Central memory CD4-positive, alpha-beta T cell (primary cell): ENCODE measurements around the gene TIGD4.

Experiments
- DNase-seq: peaks from one replicate; pipeline ENCODE4 v3.0.0; 2022
- total RNA-seq, 3 experiments: gene quantifications; one replicate each; lab custom pipeline; 2026; lab: John Stamatoyannopoulos, UW

Gene TIGD4
- 0.65 to 1.2 (median 0.81) reads per million in 3 experiments for total RNA-seq

- peak; percentile 93 for DNase-seq
Measured at GRCh38 chr4:152779513-152780266, at the start of gene TIGD4, which contains the start of gene ARFIP1. Gene TIGD4 (minus strand): TSS chr4:152779730. CDS start chr4:152771004, 8,726 bp downstream. Gene ARFIP1 (plus strand): TSS chr4:152779954. CDS start chr4:152829634, 49,680 bp downstream.

GRCh38 chr4:152828122-152828521 is 48.6 kb upstream of the TIGD4 start:
- no peak for DNase-seq

GRCh38 chr4:152825336-152825735 is 45.8 kb upstream of the TIGD4 start:
- no peak for DNase-seq

DNA sequence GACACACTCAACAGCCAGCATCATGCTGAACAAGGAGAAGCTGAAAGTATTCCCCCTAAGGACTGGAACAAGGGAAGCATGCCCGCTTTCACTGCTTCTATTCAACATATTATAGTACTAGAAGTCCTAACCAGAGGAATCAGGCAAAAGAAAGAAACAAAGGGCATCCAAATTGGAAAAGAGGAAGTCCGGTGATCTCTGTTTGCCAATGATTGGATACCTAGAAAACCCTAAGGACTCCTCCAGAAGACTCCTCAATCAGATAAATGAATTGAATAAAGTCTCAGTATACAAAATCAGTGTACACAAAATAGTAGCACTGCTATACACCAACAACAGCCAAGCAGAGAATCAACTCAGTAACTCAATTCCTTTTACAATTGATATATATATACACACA is 45.0 kb upstream of the TIGD4 start:
- no peak for DNase-seq

DNA sequence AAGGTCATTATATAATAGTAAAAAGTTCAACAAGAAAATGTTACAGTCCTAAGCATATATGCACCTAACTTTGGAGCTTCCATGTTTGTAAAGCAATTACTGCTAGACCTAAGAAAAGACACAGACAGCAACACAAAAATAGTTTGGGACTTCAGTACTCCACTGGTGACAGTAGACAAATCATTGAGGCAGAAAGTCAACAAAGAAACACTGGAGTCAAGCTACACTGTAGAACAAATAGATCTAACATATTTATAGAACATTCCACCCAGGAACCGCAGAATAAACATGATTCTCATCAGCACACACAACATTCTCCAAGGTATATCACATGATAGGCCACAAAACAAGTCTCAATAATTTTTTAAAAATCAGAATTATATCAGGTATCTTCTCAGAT is 42.8 kb upstream of the TIGD4 start:
- DNase-seq = no peak

DNA sequence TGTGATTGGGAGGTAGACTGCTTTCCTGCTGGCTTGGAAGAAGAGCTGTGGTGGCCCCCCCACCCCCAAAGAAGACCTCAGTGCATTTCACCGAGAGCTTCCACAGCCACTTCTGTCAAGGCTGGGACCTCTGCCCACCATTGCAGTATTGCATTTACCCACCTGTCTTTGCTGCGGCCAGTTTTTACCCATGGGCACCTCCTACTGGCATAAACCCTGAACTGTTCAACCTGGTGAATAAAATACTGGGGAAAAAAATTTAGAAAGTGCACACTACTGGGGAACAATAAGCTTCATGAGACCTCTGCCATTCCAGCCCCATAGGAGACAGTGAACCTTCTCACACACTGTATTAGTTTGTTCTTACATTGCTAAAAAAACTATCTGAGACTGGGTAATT is 40.5 kb upstream of the TIGD4 start:
- no peak for DNase-seq

DNA sequence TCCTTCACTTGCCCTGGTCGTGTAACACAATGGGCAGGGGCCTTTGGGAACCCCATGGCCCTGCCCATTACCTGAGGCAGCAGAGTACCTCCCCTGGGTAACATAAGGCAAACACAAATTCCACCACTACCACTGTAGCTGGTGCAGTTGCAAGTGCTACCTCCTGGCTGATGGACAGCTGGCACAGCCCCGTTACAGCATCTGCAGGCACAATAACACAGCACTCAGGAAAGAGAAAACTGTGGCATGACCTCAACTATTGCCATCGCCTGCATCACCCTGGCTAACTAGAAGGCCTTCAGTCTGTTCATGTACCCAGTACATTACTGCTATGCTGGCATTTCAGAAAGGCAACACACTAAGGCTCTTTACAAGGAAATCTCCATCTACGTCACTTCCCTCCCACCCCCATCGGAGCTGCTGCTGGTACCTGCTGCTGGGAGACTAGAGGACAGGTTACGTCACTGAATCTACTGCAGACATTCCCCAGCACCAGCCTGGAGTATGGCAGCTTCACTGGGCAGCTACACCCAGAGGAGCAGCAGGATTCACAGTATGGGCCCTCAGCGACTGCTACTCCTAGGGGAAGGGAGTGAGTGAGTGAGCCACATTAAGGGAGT is 39.6 kb upstream of the TIGD4 start:
- DNase-seq = no peak

GRCh38 chr4:152817331-152817730 is 37.8 kb upstream of the TIGD4 start:
- DNase-seq = no peak

DNA sequence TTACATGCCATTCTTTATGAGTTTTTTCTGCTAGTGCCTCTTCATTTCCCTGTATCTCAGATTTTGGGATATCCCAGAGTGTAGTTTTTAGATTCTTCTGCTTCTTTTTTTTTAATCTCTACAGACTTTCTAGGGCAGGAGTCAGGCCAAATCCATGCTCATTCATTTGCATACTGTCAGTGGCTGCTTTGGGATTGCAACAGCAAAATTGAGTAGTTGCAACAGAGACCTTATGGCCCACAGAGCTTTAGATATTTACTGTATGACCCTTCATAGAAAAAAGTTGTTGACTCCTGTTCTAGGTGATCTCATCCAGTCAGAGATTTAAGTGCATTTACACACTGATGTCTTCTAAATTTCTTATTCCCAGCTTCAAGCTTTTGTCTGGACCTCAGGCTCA is 35.5 kb upstream of the TIGD4 start:
- DNase-seq = no peak

DNA sequence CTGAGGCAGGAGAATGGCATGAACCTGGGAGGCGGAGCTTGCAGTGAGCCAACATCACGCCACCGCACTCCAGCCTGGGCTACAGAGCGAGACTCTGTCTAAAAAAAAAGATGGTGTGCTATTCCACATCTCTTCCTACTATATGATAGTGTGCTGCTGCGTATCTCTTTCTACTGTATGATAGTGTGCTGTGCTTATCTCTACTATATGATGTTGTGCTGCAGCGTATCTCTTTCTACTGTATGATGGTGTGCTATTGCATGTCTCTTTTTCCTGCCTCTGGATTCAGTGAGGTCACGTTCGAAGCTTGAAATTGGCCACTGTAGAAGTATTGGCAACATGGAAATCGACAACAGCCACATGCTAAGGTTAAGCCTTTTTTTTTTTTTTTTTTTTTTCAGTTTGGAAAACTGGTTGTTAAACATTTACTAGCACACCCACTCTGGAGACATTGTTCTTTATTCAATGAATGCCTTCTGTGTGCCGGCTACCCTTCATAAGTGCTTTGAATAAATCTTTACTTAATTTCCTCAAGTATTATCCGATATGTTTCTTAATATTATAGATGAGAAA is 31.3 kb upstream of the TIGD4 start:
- no peak for DNase-seq

DNA sequence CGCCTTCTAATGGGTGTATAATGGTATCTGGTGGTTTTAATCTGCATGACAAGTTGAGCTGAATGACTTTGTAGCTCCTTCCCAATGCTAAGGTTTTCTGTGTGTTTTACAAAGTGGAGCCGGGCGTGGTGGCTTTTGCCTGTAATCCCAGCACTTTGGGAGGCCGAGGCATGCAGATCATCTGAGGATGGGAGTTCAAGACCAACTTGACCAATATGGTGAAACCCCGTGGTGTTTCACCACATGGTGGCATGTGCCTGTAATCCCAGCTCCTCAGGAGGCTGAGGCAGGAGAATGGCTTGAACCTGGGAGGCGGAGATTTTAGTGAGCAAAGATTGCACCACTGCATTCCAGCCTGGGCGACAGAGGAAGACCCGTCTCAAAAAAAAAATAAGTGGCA is 29.1 kb upstream of the TIGD4 start:
- DNase-seq = no peak

GRCh38 chr4:152807294-152807829 is 27.8 kb upstream of the TIGD4 start:
- DNase-seq = peak; percentile 1

- no peak for DNase-seq
Measured at GRCh38 chr4:152806501-152807125, 27.1 kb upstream of the TIGD4 start.

DNA sequence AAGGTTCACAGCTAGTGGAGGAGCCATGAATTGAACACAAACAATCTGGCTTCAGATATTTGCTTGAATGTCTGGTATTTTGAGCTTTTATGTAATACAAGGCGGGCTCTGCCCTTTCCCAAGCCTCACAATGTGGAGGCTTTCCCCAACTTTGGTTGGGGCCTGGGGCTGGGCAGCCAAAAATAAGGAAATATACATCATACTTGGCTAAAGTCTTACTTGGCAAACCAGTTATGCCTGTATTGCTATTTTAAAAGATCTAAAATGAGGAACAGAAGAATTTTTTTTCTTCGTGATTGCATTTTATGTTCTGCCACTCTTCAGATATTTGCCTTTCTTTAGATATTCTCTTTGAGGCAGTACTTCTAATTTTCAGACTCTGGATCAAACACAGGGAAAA is 26.3 kb upstream of the TIGD4 start:
- DNase-seq = no peak

DNA sequence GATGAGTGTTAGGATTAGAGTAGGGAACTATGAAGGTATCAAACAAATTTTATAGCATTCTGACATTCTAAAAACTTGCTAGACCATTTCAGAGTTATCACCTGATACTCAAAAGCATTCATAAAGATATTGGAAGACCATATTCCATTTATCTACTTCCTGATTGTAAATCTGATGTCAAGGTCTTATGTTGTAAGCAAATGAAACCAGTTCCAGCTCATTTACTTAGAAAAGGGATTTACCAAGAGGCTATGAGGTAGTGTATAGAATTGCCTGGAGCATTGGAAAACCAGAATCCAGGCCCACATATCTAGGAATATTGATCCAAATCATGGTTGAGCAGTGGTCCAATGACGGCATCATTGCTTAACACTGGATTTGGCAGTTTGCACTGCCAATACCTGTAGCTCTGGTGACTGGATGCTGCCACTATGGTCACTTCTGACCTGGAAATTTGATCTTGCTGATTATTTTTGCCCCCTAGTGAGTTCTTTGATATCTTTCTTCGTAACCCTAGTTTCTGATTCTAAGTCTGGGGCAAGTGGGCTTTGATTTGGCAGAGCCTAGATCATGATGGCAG is 25.6 kb upstream of the TIGD4 start:
- DNase-seq = no peak

GRCh38 chr4:152803541-152803940 is 24.0 kb upstream of the TIGD4 start:
- DNase-seq = no peak

DNA sequence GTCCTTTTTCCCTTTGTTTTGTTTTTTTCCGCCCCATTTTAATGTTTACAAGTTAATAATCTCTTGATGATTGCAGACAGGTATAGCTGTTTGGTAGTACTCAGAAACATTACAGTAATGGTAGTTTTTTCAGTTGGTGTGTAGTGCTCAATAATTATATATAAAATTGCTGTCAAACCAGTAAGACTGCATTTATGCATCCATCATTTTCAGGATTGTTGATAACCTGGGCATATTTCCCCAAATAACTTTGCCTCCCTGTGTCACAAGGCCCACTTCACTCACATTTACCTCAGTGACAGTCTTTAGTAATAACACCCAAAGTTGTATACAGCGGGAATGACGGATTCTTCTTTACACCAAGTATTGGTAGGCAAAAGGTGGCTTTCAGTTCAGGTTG is 16.4 kb upstream of the TIGD4 start:
- no peak for DNase-seq

DNA sequence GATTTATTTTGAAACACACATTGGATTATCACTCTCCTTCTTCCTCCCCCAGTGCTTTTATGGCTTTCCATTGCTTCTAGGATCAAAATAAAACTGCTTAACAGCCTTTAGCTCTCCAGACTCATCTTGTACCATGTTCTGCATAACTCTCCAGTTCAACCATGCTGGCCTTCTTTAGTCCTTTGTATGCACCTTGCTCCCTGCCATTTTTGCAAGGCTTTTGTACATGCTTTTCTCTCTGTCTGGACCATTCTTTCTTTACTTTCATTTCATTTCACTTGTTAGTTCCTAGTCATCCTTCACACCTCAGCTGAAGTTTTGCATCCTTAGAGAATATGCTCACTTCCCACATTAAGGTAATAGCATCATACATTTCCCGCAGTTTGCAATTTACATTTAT is 7.1 kb upstream of the TIGD4 start:
- DNase-seq = no peak

- DNase-seq = no peak
Measured at GRCh38 chr4:152785639-152786615, 6.4 kb upstream of the TIGD4 start.

DNA sequence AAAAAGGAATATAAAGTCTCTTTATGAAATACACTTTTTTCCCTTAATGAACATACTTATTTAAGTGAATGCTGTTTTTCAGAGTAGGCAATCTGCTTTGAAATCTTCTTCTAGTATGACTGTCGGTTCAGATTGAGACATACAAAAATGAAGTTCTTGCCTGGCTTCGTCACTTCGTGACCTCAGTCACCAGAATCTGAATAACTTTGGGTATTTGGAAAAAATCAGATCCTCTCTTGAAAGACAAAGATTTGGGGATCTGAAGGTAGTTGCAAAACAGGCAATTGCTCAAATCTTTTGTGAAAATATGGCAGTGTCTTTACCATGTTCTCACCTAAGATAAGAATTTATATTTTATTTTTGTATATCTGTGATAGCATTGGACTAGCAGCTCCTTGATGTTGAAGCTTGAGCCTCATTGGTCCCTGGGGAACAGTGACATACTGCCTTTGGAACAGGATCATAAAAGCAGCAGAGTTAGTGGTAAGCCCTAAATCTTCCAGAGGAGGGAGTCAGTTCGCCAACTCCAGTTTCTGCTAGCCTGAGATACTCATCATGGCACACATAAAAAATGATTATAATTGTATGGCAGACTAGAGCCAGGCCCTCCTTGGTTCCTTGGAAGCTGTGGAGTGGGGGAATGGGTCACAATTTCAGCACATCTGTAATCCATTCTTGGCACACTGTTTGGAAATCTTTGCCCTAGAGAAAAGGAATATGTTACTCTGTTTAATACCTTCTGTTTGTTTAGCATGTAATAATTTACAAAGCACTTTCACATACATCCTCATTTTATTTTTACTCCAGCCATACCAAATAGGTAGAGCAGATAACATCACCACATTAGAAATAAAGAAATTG is 5.2 kb upstream of the TIGD4 start:
- no peak for DNase-seq
